Colon (tissue), 2 donors: ENCODE measurements around the gene OPHN1.
A peak's percentile ranks its signal among the peaks of the same experiment; 100 is the strongest.

Experiments
- FAIRE-seq: peaks from 2 replicates; lab custom pipeline; 2012; peaks lifted over from hg19 to GRCh38; lab: Jason Lieb, UNC
- donor health status: control.
- donor health status: control.

The OPHN1 gene, protein sequence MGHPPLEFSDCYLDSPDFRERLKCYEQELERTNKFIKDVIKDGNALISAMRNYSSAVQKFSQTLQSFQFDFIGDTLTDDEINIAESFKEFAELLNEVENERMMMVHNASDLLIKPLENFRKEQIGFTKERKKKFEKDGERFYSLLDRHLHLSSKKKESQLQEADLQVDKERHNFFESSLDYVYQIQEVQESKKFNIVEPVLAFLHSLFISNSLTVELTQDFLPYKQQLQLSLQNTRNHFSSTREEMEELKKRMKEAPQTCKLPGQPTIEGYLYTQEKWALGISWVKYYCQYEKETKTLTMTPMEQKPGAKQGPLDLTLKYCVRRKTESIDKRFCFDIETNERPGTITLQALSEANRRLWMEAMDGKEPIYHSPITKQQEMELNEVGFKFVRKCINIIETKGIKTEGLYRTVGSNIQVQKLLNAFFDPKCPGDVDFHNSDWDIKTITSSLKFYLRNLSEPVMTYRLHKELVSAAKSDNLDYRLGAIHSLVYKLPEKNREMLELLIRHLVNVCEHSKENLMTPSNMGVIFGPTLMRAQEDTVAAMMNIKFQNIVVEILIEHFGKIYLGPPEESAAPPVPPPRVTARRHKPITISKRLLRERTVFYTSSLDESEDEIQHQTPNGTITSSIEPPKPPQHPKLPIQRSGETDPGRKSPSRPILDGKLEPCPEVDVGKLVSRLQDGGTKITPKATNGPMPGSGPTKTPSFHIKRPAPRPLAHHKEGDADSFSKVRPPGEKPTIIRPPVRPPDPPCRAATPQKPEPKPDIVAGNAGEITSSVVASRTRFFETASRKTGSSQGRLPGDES

DNA sequence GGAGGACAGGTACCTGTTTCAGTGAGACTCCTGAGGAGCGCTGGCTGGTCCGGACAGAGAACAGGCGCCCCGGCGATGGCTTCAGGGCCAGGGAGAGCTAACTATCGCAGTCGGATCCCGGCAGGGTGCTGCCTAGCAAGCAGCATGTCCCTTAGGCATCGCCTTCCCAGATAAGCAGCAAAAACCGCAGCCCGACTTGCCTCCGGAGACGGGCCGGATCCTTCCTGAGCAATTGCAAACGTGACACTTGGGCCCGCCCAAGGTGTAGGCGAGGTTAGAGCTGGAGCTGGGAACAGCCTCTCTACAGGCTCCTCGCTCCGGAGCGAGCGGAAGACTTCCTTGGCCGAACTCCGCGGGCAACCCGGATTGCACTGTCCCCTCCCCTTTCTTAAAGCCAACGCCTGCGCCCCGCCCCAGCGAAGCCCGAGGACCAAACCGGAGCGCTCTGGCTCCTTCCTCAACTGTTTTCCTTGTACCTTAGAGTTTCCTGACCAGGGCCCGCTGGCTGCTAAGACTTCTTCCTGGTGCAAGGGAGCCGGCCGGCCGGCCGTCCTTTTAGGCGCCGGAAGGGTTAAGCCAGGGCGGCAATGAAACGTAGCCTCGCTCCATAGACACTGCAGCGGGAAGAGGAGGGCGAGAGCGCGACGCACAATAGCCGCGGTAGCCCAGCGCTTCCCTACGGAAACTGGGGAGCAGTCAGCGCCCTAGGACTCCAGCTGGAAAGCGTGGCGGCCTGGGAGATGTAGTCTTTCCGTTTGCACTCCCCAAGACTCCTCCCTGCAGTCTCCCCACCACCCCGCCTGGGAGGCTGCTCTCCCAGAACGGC is at the start of gene OPHN1:
OPHN1 (minus strand) TSS at position 341 of the 826 bp plus-strand sequence. CDS start 475 bp downstream, outside the sequence.
- no peak for FAIRE-seq

DNA sequence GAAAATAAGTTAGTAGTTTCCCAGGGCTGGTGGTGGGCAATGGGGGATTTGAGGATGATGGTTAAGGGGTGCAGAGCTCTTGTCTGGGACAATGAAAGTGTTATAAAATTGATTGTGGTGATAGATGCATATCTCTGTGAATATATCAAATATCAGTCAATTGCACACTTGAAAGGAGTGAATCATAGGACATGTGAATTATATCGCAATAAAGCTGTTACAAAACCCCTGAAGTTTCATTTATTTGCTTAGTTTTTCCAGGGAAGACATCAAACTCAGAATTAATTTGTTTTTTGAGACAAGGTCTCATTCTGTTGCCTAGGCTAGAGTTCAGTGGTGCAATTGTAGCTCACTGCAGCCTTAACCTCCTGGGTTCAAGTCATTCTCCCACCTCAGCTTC is 47.7 kb upstream of the OPHN1 start:
- FAIRE-seq: no peak

DNA sequence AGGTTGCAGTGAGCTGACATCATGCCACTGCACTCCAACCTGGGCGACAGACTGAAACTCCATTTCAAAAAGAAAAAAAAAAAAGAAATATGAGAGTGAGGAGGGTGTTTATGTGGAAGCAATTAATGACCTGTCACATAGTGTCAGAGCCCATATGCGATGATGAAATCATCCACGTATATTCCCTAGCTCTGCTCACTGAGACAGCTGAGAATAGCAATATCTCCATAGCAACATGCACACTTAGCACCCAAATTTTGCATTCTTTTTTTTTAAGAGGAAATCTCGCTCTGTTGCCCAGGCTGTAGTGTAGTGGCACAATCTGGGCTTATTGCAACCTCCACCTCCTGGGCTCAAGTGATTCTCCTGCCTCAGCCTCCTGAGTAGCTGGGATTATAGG is 31.5 kb upstream of the OPHN1 start:
- no peak for FAIRE-seq

DNA sequence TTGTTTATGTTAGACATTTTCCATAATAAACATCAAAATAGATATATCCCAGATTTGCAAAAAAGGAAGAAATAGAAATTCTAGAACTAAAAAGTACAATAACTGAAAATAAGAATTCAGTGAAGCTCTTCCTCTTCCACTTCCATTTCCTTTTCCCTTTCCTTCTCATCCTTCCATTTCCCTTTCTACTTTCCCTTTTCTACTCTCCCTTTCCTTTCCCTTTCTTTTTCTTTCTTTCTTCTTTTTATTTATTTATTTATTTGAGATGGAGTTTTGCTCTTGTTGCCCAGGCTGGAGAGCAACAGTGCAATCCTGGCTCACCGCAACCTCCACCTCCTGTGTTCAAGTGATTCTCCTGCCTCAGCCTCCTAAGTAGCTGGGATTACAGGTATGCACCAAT is 30.6 kb upstream of the OPHN1 start:
- no peak for FAIRE-seq

DNA sequence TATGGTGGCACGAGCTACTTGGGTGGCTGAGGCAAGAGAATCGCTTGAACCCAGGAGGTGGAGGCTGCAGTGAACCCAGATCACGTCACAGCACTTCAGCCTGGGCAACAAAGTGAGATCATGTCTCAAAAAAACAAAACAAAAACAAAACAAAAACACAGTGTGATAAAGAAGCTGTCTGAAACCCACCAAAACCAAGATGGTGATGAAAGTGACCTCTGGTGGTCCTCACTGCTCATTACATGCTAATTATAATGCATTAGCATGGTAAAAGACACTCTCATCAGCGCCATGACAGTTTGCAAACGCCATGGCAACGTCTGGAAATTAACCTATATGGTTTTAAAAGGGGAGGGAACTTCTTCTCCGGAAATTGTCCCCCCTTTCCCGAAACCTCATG is 29.4 kb upstream of the OPHN1 start:
- peak; percentile 75 for FAIRE-seq

DNA sequence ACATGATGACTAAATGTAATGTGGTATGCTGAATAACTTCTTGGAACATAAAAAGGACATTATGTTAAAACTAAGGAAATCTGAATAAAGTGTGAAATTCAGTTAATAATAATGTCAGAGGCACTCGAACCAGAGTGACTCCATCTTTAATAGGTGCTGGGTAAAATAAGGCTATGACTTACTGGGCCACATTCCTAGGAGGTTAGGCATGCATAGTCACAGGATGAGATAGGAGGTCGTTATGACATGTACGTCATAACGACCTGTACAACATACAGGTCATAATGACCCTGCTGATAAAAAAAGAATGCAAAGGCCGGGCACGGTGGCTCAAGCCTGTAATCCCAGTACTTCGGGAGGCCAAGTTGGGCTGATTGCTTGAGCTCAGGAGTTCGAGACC is 28.9 kb upstream of the OPHN1 start:
- FAIRE-seq: no peak

DNA sequence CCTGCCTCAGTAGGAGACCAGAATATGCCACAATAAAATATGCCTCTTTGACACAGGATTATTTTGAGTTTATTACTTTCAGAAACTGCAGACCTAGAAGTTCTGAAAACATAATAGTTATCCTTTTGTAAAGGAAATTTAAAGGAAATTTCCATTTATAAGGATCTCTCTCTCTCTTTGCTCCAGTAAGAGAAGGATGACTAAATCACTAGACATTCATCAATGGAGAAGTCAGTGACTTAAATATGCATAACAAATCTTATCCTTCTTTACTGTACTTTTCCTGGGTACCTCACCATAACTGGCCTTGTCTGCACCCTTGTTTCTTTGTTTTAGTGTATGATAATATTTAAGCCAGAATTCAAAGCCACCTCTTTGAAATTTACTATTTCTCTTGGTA is 28.3 kb upstream of the OPHN1 start:
- FAIRE-seq: no peak

DNA sequence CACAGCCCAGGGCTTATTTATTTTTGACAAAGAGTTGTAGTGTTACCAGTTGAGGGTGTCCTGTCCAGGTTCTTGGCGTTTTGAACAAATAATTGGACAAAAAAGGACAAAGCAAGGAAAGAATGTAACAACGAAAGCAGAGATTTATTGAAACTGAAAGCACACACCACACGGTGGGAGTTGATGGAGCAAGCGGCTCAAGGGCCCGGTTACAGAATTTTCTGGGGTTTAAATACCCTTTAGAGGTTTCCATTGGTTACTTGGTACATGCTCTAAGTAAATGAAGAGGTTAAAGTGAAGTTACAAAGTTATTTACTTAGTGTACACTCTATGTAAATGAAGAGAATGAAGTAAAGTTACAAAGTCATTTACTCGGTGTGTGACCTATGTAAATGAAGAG is 27.8 kb upstream of the OPHN1 start:
- FAIRE-seq: no peak

DNA sequence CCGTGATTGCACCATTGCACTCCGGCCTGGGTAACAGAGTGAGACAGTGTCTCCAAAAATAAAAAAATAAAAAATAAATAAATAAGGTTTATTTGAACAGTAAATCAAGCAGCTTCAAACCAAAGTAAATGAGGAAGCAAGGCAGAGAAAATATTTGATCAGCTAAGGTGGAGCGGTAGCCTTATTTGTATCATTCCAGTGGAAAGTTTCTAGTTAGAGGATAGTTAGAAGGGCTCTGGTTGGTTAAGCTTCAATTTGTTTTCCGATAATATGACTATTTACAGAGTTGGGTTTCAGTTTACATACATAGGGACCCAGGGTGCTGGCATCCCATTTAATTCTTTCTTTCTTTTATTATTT is 21.8 kb upstream of the OPHN1 start:
- FAIRE-seq: no peak

DNA sequence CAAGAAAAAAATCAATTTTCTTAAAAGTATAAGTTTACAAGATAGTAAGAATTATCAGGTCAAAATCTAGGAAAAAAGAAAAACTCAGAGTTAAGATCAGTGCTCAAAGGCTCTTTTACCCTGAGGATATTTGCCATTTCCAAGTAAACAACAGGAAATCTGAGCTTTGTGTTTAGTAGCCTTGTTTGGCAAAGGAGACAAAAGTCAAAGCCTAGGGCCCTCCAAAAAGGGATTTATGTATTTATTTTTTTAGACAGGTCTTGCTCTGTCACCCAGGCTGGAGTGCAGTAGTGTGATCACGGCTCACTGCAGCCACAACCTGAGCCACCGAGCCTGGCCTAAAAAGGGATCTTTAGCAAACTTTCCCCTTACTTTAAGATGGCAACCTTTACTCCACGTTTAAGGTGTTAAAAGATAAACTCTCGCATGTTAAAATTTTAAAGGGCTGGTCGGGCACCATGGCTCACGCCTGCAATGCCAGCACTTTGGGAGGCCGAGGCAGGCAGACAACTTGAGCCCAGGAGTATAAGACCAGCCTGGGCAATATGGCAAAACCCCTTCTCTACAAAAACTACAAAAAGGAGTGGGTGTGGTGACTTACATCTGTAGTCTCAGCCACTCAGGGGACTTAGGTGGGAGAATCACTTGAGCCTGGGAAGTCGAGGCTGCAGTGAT is 21.3 kb upstream of the OPHN1 start:
- peak; percentile 64 for FAIRE-seq

DNA sequence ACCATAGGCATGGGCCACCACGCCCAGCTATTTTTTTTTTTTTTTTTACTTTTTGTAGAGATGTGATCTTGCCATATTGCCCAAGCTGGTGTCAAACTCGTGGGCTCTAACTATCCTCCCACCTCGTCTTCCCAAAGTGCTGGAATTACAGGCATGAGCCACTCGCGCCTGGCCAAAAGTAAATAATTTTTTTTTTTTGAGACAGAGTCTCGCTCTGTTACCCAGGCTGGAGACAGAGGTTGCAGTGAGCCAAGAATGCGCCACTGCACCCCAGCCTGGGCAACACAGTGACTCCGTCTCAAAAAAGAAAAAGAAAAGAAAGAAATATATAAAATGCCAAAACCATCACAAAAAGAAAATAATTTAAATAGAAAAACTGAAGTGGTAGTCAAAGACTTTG is 18.4 kb upstream of the OPHN1 start:
- no peak for FAIRE-seq

DNA sequence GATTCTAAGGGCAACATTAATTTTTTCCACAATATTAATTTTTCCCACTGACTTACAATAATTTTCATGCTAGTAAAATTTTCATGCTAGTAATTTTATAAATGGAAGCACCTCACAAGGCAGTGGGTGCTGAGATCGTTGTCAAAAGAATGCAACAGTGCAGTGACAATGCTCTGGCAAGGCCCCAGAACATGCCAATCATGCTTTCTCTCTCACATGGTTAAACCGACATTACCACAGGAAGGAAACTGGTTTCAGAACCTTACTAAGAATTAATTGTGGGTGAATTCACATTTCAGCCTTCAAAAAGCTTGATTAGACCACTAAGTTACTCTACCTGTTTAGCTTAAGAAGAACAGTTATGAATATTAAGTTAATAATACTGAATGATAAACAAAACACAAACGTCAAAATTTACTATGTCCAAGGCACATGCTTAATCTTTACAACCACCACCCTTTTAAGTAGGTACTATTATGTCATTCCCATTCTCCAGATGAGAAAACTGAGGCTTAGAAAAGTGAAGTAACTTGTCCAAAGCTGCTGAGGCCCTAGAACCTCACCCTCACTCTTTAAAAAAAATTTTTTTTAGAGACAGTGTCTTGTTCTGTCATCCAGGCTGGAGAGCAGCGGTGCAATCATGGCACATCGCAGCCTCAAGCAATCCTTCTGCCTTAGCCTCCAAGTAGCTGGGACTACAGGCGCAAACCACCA is 10.0 kb upstream of the OPHN1 start:
- no peak for FAIRE-seq

DNA sequence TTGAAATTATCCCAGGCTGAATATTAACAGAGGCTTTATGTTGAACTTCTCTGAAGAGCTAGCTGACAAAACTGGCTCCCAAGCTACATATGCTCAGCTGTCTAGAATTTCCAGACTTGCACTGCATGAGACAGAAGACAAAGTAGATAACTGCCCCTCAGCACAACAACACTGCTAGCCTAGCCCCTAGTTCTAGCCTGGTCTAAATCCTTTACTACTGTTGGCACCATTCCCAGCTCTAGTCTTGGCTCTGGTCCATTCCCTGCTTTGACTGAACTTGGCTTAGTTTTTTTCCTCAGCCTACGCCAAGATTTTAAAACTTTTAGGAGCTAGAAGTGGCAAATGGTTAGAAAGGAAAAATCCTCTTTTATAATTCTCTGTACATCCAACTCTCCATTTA is 7.6 kb upstream of the OPHN1 start:
- no peak for FAIRE-seq

DNA sequence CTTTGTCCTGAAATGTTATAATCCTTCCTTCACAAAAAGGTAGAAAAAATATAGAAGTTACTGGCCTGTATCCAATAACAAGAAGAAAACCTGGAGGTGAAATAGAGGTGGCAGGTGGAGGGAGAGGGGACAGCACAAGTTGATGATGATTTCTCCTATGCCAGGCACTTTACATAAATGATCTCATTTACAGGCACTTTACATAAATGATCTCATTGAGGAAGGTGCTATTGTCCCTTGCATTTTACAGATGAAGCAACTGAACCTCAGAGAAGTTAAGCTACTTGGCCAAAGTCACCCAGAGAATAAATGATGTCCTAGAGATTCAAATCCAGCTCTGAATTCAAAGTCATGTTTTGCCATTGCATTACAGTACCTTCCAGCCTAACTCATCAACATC is 7.1 kb upstream of the OPHN1 start:
- no peak for FAIRE-seq

DNA sequence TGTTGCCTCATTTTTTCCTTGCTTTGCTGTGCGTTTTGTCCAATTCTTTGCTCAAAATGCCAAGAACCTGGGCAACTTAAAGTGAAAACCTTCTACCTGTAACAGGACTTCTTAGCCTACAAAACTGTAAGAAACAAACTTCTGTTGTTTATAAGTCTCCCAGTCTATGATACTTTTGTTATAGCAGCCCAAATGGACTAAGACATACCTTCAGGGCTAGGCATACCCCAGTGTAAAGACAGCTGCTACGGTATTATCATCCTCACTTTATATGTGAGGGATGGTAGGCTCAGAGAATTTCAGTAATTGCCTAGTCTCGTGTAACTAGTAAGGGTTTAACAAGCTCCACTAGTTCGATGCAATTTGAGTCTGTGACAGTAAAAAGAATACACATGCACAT is 6.0 kb upstream of the OPHN1 start:
- no peak for FAIRE-seq

DNA sequence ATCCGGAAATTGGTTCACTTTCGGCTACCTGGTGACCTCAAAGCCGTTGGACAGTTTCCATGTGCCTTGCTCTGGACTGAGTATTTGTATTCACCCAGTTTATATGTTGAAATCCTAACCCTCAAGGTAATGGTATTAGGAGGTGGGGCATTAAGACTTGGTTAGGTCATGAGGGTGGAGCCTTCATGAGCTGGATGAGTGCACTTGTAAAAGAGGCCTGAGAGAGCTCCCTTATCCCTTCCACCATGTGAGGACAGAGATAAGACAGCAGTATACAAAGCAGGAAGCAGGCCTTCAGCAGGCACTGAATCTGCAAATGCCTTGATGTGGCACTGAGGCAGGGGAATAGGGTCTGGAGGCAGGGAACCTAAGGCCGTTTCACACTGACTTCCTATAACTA is 5.3 kb upstream of the OPHN1 start:
- no peak for FAIRE-seq

DNA sequence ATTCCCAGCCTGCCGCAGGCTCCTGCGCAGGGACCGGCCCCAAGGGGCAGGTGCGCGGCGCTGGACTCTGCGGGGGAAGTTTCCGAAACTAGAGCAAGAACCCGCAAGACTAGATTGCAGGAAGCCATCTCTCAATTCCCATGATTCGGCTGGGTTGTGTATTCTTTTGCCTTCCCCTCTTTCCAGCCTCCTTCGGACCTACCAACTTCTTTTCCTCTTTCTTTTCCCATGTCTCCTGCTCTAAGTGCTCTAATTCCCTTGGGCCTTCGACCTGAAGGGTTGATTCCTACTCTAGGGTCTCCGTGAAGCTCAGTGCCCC is 645 bp upstream of the OPHN1 start:
- FAIRE-seq: no peak

DNA sequence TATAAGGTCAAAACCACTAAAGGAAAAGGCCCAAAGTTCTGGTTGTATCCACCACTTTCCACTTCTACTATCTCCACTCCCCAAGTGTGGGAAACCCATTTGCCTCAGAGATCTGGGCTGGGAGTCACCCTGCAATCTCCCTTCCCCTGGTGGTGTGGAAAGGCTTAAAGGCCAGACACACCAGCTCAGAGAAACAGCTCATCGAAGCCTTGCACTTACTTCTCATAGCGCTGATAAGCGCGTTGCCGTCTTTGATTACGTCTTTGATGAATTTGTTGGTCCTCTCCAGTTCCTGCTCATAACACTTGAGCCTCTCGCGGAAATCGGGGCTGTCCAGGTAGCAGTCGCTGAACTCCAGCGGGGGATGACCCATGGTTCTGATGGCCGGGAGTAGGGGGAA is 647 bp downstream of the OPHN1 start:
- no peak for FAIRE-seq

DNA sequence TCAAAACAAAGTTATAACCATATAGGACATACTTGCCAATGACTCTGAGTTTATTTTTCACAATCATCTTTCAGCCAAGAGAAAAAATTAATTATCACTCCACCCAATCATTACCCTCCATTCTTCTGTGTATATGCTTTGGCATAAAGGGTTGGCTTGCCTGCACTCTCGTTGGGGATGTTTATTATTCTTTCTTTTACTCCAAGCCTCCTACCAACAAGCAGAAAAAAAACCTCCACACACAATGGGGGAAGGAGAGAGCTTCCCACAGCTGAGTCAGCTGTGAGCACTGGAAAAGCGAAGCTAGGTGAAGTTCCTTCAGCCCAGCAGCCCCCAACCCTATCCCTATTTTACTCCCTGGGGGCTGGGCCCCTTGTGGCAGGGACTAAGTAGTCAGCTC is 1.5 kb downstream of the OPHN1 start:
- no peak for FAIRE-seq

DNA sequence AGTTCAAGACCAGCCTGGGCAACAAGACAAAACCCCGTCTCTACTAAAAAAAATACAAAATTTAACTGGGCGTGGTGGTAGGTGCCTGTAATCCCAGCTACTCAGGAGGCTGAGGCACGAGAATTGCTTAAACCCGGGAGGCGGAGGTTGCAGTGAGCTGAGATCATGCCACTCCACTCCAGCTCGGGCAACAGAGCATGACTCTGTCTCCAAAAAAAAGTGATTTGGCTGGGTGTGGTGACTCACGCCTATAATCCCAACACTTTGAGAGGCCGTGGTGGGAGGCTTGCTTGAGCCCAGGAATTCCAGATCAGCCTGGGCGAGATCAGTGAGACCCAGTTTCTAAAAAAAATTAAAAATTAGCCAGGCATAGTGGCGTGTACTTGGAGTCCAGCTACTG is 4.1 kb downstream of the OPHN1 start:
- no peak for FAIRE-seq

DNA sequence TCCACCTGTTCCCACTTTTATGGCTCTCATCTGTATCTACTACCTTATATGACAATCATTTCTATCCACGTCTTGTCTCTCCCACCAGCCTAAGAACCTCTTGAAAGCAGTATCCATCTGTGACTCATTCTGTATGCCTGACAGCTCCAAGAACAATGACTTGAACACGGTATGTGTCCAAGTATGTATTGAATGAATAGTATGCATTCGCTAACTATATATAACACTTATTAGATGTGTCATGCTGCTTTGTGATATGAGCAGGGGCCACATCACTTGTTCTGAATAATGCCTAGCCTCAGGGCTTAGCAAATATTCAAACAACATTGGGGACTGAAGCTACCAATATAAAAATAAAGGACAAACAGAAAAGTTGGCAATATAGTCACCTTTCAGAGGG is 4.9 kb downstream of the OPHN1 start:
- FAIRE-seq: no peak

DNA sequence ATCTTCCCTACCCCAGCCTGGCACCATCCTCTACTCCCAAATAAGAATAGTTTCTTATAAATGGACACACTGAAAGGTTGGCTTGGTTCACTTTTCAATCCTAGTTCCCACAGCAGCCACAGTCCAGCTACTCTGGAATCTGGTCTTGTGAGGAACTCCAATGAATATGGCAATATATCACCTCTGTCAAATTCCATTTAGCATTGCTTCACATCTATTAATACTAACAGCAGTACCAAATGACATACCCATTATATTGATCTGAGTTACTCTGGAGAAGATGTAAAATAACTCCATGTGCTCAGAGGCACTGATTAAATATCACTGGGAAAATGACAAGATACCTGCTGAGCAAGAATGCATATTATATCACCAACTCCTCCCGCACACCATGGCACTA is 8.6 kb downstream of the OPHN1 start:
- FAIRE-seq: no peak
